ENCODE measurements around the gene PSMD13. TPM values are rescaled to one million over a fixed set of nuclear protein-coding genes. Genes with fewer than 3 reads are reported as not detected.
A peak's percentile ranks its signal among the peaks of the same experiment; 100 is the strongest.

The PSMD13 gene
- total RNA-seq, 1 donor from 2014 or later: 146 TPM

DNA sequence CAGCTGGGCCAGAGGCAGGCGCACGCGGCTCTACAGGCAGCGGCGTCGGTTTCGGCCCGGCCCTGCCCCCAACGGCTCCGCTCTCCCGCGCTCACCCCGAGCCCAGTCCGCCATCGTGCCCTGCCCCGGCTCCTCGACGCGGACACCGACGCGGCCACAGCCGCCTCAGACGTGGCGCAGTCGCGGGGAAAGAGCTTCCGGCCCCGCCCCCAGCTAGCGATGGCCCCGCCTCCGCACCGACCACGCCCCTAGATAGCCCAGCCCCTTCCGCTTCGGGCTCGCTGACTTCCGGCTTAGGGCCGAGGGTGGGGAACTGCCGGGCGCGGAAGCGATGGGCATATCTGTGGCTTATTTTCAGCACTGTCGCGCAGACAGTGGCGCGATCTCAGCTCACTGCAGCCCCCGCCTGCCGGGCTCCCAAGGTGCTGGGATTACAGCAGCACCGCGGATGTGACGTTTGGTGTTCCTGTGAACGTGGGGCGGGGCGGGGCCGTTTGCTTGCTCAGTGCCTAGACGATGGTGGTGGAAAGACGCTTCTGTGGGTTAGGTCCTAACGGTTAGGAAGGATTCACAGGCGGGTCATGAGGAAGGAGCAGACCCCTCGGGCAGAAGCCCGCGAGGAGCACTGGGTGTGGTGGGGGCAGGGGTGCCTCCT lies 29.4 kb upstream of the PSMD13 start, which contains the start of the genes BET1L and RIC8A:
Gene BET1L (minus strand): TSS at position 192 of the 655 bp plus-strand sequence. CDS start 78 bp downstream, at position 114.
Gene RIC8A (plus strand): TSS at position 501 of the 655 bp plus-strand sequence. CDS start 1,147 bp downstream, outside the sequence.
- peaks cover 32% of the 10 kb centered on the region for H3K4me1 Mint-ChIP-seq
- peaks cover 4% of the 10 kb centered on the region for H3K27me3 Mint-ChIP-seq (ENCODE audit: low read depth)
- peak; percentile 96 for DNase-seq (ENCODE audit: low read depth, low spot score)
- peaks cover 7% of the 10 kb centered on the region for H3K36me3 Mint-ChIP-seq (ENCODE audit: low read depth)
- peak within 1 kb of the TSS; percentile 99 for H3K27ac Mint-ChIP-seq (ENCODE audit: unreplicated experiment)
- TF ChIP-seq, protein P1, sequence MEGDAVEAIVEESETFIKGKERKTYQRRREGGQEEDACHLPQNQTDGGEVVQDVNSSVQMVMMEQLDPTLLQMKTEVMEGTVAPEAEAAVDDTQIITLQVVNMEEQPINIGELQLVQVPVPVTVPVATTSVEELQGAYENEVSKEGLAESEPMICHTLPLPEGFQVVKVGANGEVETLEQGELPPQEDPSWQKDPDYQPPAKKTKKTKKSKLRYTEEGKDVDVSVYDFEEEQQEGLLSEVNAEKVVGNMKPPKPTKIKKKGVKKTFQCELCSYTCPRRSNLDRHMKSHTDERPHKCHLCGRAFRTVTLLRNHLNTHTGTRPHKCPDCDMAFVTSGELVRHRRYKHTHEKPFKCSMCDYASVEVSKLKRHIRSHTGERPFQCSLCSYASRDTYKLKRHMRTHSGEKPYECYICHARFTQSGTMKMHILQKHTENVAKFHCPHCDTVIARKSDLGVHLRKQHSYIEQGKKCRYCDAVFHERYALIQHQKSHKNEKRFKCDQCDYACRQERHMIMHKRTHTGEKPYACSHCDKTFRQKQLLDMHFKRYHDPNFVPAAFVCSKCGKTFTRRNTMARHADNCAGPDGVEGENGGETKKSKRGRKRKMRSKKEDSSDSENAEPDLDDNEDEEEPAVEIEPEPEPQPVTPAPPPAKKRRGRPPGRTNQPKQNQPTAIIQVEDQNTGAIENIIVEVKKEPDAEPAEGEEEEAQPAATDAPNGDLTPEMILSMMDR (conservative IDR thresholded peaks at IDR 0.05): no peak
- H3K9me3 Mint-ChIP-seq: no peaks in the 10 kb centered on the region
- peak within 1 kb of the TSS; percentile 100 for H3K4me3 Mint-ChIP-seq

DNA sequence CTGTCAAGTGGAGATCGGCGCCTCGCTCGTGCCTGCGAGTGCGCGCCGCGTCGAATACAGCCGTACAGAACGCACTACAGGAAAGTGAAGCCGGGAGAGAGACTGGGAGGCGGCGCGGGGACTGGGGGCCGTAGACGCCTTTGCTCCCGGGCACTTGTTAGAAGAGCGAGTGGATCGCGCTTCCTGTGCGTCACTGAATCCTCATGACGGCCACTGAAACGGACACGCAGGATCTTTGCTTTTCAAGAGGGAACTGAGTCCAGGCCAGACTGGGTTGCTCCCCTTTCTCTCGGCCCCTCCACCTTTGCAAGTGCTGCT lies 29.0 kb upstream of the PSMD13 start:
- H3K27me3 Mint-ChIP-seq (ENCODE audit: low read depth): peaks cover 4% of the 10 kb centered on the region
- peaks cover 7% of the 10 kb centered on the region for H3K36me3 Mint-ChIP-seq (ENCODE audit: low read depth)
- H3K4me3 Mint-ChIP-seq: peak overlapping the region; percentile 100
- peak overlapping the region; percentile 99 for H3K27ac Mint-ChIP-seq (ENCODE audit: unreplicated experiment)
- no peak for DNase-seq (ENCODE audit: low read depth, low spot score)
- H3K4me1 Mint-ChIP-seq: peaks cover 32% of the 10 kb centered on the region
- TF ChIP-seq, protein P1 (conservative IDR thresholded peaks at IDR 0.05): no peak
- H3K9me3 Mint-ChIP-seq: no peaks in the 10 kb centered on the region

DNA sequence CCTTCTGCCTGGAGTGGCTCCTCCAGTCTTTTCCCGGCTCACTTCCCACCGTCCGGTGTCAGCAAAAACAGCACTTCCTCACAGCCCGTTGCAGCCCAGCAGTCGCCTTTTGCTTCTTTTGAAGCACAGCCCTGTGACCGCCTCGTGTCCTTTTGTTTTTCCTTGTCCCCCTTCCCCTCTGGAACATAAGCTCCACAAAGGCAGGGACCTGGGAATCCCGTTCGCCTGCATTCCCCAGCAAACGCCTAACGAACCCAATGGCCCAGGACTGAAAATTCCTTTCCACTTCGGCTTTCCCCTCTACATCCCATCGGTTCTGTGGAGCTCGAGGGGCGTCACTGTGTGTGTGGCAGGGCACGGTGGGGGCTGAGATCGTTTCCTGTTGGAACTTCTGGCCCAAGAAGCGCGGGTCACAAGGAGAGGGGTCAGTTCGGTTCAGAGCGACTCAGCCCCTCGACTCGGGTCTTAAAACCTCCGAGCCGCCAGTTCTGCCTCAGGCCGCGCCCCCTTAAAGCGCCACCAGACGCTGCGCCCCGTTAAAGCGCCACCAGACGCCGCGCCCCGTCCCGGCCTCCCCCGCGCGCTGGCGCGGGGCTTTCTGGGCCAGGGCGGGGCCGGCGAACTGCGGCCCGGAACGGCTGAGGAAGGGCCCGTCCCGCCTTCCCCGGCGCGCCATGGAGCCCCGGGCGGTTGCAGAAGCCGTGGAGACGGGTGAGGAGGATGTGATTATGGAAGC lies 28.4 kb upstream of the PSMD13 start:
- peaks cover 10% of the 10 kb centered on the region for H3K36me3 Mint-ChIP-seq (ENCODE audit: low read depth)

DNA sequence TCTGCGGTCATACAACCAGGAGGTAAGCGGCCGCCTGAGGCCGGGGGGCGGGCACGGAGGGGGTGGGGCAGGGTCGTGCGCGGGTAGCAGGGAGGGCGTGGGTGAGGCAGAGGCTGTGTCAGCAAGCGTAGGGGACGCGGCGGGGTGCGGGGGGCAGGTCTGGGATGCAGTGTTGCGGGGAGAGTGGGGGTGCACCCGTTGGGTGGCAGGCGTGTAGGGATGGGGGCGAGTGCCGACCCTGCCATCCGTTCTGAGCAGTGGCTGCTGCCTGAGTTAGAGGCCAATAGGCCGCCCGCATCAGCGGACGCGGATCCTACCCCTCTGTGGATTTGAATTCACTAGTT lies 27.9 kb upstream of the PSMD13 start:
- Mint-ChIP-seq H3K36me3 (ENCODE audit: low read depth) (peaks cover 10% of the 10 kb centered on the region), H3K4me3 (peak overlapping the region; percentile 100), H3K9me3 (no peaks in the 10 kb centered on the region), H3K27ac (ENCODE audit: unreplicated experiment) (peak overlapping the region; percentile 86), H3K27me3 (ENCODE audit: low read depth) (peaks cover 4% of the 10 kb centered on the region), H3K4me1 (peaks cover 32% of the 10 kb centered on the region)
- TF ChIP-seq, protein P1 (conservative IDR thresholded peaks at IDR 0.05): no peak
- DNase-seq (ENCODE audit: low read depth, low spot score): no peak

More for the DNA sequence above, 28.4 kb upstream of the PSMD13 start:
- H3K4me1 Mint-ChIP-seq: peaks cover 32% of the 10 kb centered on the region
- peaks cover 4% of the 10 kb centered on the region for H3K27me3 Mint-ChIP-seq (ENCODE audit: low read depth)
- H3K9me3 Mint-ChIP-seq: no peaks in the 10 kb centered on the region
- DNase-seq (ENCODE audit: low read depth, low spot score): peak; percentile 56
- peak overlapping the region; percentile 100 for H3K4me3 Mint-ChIP-seq
- TF ChIP-seq, protein P1 (conservative IDR thresholded peaks at IDR 0.05): no peak
- peak overlapping the region; percentile 99 for H3K27ac Mint-ChIP-seq (ENCODE audit: unreplicated experiment)

DNA sequence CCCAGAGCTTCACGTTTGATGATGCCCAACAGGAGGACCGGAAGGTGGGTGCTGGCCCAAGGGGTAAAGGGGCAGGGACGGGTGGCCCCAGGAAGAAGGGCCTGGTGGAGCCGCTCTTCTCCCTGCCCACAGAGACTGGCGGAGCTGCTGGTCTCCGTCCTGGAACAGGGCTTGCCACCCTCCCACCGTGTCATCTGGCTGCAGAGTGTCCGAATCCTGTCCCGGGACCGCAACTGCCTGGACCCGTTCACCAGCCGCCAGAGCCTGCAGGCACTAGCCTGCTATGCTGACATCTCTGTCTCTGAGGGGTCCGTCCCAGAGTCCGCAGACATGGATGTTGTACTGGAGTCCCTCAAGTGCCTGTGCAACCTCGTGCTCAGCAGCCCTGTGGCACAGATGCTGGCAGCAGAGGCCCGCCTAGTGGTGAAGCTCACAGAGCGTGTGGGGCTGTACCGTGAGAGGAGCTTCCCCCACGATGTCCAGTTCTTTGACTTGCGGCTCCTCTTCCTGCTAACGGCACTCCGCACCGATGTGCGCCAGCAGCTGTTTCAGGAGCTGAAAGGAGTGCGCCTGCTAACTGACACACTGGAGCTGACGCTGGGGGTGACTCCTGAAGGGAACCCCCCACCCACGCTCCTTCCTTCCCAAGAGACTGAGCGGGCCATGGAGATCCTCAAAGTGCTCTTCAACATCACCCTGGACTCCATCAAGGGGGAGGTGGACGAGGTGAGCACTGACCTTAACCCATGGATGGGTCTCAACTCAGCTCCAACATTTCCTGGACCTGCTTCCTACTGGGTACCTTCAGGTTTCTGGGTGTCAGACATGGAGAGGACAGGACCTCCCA lies 27.3 kb upstream of the PSMD13 start:
- H3K27me3 Mint-ChIP-seq (ENCODE audit: low read depth): peaks cover 4% of the 10 kb centered on the region
- H3K27ac Mint-ChIP-seq (ENCODE audit: unreplicated experiment): peak overlapping the region; percentile 86
- peak overlapping the region; percentile 100 for H3K4me3 Mint-ChIP-seq
- no peaks in the 10 kb centered on the region for H3K9me3 Mint-ChIP-seq
- peaks cover 10% of the 10 kb centered on the region for H3K36me3 Mint-ChIP-seq (ENCODE audit: low read depth)
- H3K4me1 Mint-ChIP-seq: peaks cover 32% of the 10 kb centered on the region
- TF ChIP-seq, protein P1 (conservative IDR thresholded peaks at IDR 0.05): no peak
- DNase-seq (ENCODE audit: low read depth, low spot score): no peak
